Ishikawa (cell line): ENCODE data around the gene GALNT9.

Experiments used
- CEBPB ChIP-seq: IDR thresholded peaks from 2 replicates; pipeline ENCODE4 v1.6.1; 2012
- CREB1 ChIP-seq: IDR thresholded peaks from 2 replicates; pipeline ENCODE4 v1.6.1; 2012; ENCODE audit warnings: low read depth
- EGR1 ChIP-seq: IDR thresholded peaks from 2 replicates; pipeline ENCODE4 v1.6.1; 2012
- EP300 ChIP-seq: IDR thresholded peaks from 2 replicates; pipeline ENCODE4 v1.6.1; 2012; ENCODE audit warnings: borderline replicate concordance
- FOXM1 ChIP-seq: IDR thresholded peaks from 2 replicates; pipeline ENCODE4 v1.6.1; 2012; ENCODE audit warnings: low read depth, borderline replicate concordance
- NFIC ChIP-seq: IDR thresholded peaks from 2 replicates; pipeline ENCODE4 v1.6.1; 2012
- RAD21 ChIP-seq: IDR thresholded peaks from 2 replicates; pipeline ENCODE4 v1.6.1; 2012; ENCODE audit warnings: low read depth
- TAF1 ChIP-seq: IDR thresholded peaks from 2 replicates; pipeline ENCODE4 v1.6.1; 2012; ENCODE audit warnings: low read depth, mild to moderate bottlenecking
- TCF12 ChIP-seq: IDR thresholded peaks from 2 replicates; pipeline ENCODE4 v1.6.1; 2012; ENCODE audit warnings: low read depth
- TEAD4 ChIP-seq: IDR thresholded peaks from 2 replicates; pipeline ENCODE4 v1.6.1; 2012
- YY1 ChIP-seq: IDR thresholded peaks from 2 replicates; pipeline ENCODE4 v1.6.1; 2012; ENCODE audit warnings: low read depth
- ZBTB7A ChIP-seq: IDR thresholded peaks from 2 replicates; pipeline ENCODE4 v1.6.1; 2012; ENCODE audit warnings: low read depth
- TF ChIP-seq, protein P1 (sequence below): IDR thresholded peaks from 2 replicates; pipeline ENCODE4 v1.6.1; 2012
- TF ChIP-seq, protein P2 (sequence below): IDR thresholded peaks from 2 replicates; pipeline ENCODE4 v1.6.1; 2012
- TF ChIP-seq, protein P3 (sequence below): IDR thresholded peaks from 2 replicates; pipeline ENCODE4 v1.6.1; 2012; ENCODE audit warnings: low read depth, mild to moderate bottlenecking

GALNT9 gene

DNA sequence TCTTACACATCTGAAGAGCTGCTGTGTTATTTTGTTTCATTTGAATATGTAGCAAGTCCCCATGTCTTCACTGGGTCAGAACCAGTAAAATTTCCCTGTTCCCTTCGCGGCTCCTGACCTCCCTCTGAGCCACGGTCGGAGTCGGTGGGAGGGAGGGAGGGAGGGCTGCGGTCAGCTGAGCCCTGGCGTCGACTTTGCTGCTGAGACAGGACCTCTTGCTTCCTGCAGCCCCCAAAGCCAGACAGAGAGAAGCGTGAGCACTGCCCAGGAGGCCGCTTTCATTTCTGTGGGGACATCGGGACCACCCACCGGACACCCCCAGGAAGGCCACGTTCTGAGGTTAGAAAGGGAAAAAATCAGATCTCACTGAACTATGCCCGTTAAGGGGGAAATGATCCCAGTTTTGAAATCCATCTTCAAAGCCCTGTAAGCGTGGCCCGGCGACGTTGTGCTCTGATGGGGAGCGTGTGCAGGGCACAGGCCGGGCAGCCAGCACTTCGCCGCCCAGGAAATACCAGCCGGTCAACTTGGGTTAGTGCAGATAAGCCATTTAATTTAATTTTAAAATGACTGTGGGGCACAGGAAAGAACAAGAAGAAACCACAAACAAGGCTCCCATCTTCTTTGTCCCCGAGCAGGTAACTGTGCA lies 143.1 kb downstream of the GALNT9 start:
- TF ChIP-seq CEBPB (no peak), CREB1 (no peak)

DNA sequence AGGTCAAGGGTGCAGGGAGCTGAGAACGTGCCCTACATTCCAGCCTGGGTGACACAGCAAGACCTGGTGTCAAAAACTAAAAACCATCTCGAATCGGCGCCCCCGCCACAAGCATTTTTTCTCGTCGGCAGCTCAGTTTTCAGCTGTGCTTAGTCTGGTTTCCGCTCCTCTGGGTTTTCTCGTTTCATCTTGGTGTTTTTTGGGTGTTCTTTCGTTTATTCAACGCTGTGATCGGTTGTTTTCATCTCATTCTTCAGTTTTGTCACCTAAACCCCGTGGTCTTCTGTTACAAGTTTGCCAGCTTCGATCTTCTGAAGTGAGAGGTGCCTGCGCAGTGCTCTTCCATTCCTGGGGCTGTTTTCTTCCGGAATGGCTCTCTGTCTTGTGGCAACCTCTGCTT lies 143.7 kb downstream of the GALNT9 start:
- no peak for TF ChIP-seq TEAD4
- no peak for TF ChIP-seq CEBPB
- no peak for TF ChIP-seq RAD21
- TF ChIP-seq ZBTB7A: no peak
- TF ChIP-seq CREB1: no peak
- TF ChIP-seq EP300: no peak

DNA sequence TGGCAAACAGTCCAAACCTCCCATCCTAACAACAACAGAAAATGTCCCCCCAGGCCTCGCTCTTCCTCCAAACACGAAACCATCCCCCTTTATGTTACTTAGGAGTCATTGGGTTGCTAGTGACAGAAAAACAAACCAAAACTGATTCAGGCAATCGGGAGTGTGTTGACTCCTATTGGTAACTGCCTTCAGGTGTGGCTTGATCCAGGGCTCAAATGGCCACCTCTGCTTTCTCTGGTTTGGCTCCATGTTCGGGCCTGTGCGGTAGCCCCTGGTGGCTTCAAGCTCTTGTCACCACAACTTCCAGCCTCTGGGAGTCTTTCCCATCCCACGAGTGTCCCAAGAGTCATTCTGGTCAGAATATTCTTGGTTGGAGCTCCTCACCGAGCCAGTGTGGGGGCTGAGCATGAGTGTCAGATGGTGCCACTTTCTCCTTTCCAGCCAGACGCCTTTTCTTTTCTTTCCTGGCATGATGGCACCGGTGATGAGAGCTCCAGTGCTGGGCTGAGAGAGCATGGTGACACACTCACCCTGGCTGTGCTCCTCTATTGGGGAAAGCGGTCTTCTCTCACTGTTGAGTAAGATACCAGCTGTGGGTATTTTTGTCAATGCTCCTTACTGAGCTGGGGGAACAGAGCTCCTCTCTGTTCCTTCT lies 146.6 kb downstream of the GALNT9 start:
- TF ChIP-seq FOXM1 (no peak), TCF12 (no peak), EGR1 (no peak), TEAD4 (no peak), EP300 (no peak), NFIC (no peak), CREB1 (no peak), YY1 (no peak), RAD21 (no peak)
- TF ChIP-seq, protein P1, sequence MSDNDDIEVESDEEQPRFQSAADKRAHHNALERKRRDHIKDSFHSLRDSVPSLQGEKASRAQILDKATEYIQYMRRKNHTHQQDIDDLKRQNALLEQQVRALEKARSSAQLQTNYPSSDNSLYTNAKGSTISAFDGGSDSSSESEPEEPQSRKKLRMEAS: no peak
- TF ChIP-seq, protein P2, sequence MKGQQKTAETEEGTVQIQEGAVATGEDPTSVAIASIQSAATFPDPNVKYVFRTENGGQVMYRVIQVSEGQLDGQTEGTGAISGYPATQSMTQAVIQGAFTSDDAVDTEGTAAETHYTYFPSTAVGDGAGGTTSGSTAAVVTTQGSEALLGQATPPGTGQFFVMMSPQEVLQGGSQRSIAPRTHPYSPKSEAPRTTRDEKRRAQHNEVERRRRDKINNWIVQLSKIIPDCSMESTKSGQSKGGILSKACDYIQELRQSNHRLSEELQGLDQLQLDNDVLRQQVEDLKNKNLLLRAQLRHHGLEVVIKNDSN: no peak
- TF ChIP-seq, protein P3, sequence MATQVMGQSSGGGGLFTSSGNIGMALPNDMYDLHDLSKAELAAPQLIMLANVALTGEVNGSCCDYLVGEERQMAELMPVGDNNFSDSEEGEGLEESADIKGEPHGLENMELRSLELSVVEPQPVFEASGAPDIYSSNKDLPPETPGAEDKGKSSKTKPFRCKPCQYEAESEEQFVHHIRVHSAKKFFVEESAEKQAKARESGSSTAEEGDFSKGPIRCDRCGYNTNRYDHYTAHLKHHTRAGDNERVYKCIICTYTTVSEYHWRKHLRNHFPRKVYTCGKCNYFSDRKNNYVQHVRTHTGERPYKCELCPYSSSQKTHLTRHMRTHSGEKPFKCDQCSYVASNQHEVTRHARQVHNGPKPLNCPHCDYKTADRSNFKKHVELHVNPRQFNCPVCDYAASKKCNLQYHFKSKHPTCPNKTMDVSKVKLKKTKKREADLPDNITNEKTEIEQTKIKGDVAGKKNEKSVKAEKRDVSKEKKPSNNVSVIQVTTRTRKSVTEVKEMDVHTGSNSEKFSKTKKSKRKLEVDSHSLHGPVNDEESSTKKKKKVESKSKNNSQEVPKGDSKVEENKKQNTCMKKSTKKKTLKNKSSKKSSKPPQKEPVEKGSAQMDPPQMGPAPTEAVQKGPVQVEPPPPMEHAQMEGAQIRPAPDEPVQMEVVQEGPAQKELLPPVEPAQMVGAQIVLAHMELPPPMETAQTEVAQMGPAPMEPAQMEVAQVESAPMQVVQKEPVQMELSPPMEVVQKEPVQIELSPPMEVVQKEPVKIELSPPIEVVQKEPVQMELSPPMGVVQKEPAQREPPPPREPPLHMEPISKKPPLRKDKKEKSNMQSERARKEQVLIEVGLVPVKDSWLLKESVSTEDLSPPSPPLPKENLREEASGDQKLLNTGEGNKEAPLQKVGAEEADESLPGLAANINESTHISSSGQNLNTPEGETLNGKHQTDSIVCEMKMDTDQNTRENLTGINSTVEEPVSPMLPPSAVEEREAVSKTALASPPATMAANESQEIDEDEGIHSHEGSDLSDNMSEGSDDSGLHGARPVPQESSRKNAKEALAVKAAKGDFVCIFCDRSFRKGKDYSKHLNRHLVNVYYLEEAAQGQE: no peak

DNA sequence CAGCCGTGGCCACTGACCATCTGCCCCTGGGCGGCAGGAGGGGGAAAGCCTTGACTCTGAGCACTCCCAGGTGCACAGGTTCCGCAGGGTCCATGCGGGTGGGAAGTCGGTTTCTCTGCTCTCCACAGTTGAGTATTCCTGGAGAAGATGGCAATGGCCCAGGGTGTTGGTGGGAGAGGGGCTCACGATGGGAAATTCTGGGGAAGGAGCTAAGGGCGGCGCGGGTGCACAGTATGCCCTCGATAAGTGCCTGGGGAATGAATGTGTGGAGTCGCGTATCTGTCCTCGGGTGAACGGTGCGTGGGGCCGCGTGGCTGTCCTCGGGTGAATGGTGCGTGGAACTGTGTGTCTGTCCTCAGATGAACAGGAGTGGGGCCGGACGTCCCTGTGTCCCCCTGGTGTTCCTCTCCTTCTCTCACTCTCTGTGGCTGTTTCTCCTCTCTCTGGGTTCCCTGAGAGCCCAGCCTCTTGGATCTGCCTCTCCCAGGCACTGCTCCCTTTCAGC lies 147.1 kb downstream of the GALNT9 start:
- TF ChIP-seq EGR1 (no peak), TCF12 (no peak)

DNA sequence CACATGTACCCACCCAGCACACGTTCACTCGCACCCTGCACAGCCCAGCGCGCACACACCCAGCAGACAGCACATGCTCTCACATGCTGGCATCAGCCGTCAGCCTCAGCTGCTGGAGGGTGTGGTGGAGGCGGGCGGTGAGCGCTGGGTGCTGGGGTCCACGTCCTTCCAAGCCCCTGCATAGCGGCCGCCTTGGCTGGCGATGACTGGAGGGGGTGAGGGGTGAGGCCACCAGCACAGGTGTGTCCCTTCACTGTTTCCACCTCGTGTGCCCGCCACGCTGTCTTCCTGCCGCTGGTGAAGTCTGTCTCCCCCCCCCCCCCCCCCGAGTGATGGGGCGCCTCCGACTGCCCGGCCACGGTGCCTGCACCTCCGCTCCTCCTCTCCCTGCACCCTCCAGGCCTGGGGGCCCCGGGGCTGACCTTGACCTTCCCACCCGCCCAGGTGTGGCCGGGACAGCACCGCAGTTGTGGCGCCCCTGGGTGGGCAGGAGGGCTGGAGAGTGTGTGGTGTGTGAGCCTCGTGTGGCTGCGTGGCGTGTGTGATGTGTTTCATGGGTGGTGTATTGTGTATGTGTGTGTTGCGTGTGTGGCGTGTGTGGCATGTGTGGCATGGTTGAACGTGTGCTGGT lies 147.7 kb downstream of the GALNT9 start:
- TF ChIP-seq FOXM1 (no peak), TCF12 (no peak), CREB1 (no peak), CEBPB (no peak), ZBTB7A (no peak), NFIC (no peak), YY1 (no peak), EGR1 (no peak), TAF1 (no peak), RAD21 (no peak), EP300 (no peak), TEAD4 (no peak)
- TF ChIP-seq, protein P2: no peak
- TF ChIP-seq, protein P1: no peak
- TF ChIP-seq, protein P3: no peak
